ENCODE measurements around the gene RGS10.

Gene RGS10

DNA sequence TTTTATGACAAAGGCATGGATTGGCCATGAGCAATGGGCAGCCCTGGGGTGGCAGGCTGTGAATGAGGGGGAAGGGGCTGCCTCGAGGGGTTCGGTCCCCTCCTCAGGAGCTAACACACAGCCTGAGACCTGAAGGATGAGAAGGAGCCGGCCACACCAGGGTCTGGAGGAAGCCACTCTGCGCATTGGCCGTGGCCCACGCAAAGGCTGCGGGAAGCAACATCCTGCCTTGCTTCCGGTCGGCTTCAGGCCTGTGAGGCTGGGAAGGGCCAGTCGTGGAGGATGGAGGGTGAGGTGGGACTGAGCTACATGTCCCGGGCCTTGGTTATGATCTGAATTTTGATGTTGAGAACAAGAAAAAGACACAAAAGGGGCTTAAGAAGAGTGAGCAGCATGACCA is 49.4 kb downstream of the RGS10 start:
- in situ Hi-C loops (cut with MboI; ENCODE audit: low sequenced_read_pairs, unreplicated experiment): no loop called here
- DNase-seq (ENCODE audit: low spot score): no peak
- TF ChIP-seq, protein P1, sequence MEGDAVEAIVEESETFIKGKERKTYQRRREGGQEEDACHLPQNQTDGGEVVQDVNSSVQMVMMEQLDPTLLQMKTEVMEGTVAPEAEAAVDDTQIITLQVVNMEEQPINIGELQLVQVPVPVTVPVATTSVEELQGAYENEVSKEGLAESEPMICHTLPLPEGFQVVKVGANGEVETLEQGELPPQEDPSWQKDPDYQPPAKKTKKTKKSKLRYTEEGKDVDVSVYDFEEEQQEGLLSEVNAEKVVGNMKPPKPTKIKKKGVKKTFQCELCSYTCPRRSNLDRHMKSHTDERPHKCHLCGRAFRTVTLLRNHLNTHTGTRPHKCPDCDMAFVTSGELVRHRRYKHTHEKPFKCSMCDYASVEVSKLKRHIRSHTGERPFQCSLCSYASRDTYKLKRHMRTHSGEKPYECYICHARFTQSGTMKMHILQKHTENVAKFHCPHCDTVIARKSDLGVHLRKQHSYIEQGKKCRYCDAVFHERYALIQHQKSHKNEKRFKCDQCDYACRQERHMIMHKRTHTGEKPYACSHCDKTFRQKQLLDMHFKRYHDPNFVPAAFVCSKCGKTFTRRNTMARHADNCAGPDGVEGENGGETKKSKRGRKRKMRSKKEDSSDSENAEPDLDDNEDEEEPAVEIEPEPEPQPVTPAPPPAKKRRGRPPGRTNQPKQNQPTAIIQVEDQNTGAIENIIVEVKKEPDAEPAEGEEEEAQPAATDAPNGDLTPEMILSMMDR (IDR thresholded peaks at IDR 0.05; ENCODE audit: borderline replicate concordance, control extremely low read depth, extremely low read depth, insufficient read depth, missing control alignments): no peak

DNA sequence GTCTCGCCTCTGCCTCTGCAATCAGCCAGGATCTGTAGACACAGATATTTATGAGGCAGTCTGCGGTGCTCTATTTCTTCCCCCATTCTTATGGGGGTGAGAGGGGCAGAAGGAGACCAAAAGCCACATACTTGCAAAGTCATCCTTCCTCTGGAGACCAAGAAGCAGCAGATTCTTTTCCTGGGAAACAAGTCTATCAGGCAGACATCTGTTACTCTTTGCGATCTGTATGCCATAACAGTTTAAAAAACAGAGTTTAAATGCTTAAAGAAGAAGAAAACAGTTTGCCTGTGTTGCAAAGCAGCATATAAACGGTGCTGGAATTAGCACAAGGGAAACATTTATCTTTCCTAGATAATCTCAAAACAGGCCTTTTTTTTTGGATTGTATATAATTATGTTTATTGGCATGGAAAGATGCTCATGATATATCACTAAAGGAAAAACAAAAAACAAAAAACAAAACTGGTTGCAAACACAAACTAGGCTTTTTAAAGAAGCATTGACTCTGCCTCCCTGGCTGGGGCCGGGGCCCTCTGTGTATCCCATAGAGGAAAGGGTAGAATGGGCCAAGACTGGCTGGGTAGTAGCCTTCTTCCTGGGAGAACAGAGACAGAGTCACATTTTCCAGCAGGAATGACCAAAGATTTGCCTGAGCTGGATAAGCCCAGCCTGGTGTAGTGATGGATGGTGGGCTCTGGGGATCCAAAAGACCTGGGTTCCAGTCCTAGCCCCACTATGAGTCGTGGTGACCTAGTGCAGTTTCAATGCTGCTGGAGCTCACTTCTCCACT is 50.4 kb downstream of the RGS10 start:
- TF ChIP-seq, protein P1 (IDR thresholded peaks at IDR 0.05; ENCODE audit: borderline replicate concordance, control extremely low read depth, extremely low read depth, insufficient read depth, missing control alignments): no peak
- DNase-seq (ENCODE audit: low spot score): no peak
- in situ Hi-C loops (cut with MboI; ENCODE audit: low sequenced_read_pairs, unreplicated experiment): no loop called here

DNA sequence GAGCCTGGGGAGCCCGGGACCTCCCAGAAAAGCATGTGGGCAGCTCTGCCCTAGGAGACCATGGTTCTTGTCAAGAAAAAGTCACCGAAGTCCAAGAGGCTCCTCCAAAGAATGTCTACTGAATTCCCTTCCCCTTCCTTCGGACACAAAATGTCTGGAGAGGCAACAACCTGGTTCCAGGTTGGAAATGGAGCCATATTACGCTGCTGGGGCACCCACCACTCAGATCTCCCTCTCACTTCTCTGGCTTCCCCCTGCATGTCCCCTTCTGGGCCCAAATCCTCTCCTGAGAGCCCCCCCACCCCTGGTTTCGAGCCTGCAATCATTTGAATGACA is 52.6 kb downstream of the RGS10 start:
- TF ChIP-seq, protein P1 (IDR thresholded peaks at IDR 0.05; ENCODE audit: borderline replicate concordance, control extremely low read depth, extremely low read depth, insufficient read depth, missing control alignments): no peak
- DNase-seq (ENCODE audit: low spot score): no peak
- in situ Hi-C loops (cut with MboI; ENCODE audit: low sequenced_read_pairs, unreplicated experiment): no loop called here

DNA sequence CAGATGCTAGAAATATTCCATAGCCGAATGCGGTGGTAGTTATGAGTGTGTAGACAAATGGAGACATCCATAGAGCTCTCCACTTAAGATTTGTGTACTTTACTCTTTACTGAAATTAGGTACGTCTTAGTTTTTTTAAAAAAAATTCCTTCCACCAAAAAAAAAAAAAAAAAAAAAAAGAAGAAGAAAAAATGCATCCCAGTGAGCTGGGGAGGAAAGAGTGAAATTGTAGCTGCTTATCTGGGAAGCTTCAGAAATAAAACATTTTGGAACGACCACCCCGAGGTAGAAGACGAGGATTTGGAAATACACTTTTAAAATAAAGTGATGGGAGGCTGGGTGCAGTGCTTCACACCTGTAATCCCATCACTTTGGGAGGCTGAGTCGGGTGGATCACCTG is 53.8 kb downstream of the RGS10 start:
- no peak for DNase-seq (ENCODE audit: low spot score)
- in situ Hi-C loops (cut with MboI; ENCODE audit: low sequenced_read_pairs, unreplicated experiment): no loop called here
- TF ChIP-seq, protein P1 (IDR thresholded peaks at IDR 0.05; ENCODE audit: borderline replicate concordance, control extremely low read depth, extremely low read depth, insufficient read depth, missing control alignments): no peak

DNA sequence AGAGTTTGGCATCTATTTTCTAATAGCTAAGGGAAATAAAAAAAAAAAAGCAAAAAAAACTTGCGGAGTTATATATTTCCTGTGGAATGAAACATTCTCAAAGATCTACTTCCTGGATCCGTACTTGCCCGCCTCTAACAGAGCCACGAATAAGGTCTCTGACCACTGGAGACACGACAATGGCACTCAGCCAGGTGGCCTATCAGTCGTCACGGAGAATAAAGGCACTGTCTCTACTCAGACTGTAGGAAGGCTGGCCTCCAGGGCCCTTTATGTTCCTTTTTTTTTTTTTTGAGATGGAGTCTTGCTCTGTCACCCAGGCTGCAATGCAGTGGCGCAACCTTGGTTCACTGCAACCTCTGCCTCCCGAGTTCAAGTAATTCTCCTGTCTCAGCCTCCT is 58.7 kb downstream of the RGS10 start:
- TF ChIP-seq, protein P1 (IDR thresholded peaks at IDR 0.05; ENCODE audit: borderline replicate concordance, control extremely low read depth, extremely low read depth, insufficient read depth, missing control alignments): no peak
- in situ Hi-C loops (cut with MboI; ENCODE audit: low sequenced_read_pairs, unreplicated experiment): no loop called here
- DNase-seq (ENCODE audit: low spot score): no peak

DNA sequence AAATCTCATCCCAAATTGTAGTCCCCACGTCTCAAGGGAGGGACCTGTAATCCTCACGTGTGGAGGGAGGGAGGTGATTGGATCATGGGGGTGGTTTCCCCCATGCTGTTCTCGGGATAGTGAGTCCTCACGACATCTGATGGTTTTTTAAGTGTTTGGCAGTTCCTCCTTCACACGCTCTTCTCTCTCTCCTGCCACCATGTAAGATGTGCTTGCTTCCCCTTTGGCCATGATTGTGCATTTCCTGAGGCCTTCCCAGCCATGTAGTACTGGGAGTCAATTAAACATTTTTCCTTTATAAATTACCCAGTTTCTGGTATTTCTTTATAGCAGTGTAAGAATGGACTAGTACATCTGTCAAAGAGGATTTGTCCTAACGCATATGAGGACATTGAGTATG is 59.5 kb downstream of the RGS10 start:
- in situ Hi-C loops (cut with MboI; ENCODE audit: low sequenced_read_pairs, unreplicated experiment): no loop called here
- no peak for DNase-seq (ENCODE audit: low spot score)
- TF ChIP-seq, protein P1 (IDR thresholded peaks at IDR 0.05; ENCODE audit: borderline replicate concordance, control extremely low read depth, extremely low read depth, insufficient read depth, missing control alignments): no peak
